NCI-H2171 treated with DMSO at 0.1 percent for 48 hours (cell line): ENCODE data around the gene AKT1.

Experiments
- DNase-seq: peaks from one replicate; lab custom pipeline; 2025; lab: John Stamatoyannopoulos, UW

AKT1 gene

DNA sequence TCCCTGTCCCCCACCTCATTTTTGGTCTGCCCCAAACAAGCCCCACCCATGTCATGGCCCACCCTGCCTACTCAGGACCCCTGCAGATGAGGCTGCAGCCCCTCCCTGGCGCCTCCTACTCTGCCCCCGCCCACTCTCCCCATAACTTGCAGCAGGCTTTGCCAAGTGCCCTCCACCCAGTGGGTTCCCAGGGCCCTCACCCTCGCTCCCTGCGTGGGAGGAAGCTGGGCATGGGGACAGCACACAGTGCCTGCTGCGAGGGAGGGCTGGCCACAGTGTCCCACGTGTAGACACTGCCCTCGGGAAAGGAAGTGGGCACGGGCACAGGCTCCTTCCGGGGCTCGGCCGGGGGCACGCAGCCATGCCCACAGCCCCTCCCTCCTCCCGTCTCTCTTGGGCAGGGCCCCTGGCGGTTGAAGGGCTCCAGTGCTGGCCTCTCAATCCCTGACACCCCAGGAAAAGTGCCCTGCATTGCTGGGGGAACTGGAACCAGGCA lies 9.4 kb downstream of the AKT1 start:
- DNase-seq = no peak

DNA sequence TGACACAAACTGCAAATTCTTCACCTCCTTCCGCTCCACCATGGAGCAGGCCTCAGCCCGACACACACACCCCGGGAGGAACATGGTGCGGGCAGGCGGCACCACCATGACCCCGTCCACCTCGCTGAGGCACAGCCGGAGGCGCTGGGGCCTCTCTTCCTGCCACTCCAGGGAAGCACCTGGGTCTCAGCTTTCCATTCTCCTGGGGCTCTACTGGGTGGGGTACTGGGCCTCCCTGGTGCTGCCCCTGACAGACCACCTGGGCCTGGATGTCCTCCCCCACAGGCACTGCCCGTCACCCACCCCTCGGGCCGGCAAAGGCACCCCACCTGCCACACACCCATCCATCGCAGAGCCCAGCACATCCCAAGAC lies 9.9 kb downstream of the AKT1 start:
- DNase-seq = no peak

DNA sequence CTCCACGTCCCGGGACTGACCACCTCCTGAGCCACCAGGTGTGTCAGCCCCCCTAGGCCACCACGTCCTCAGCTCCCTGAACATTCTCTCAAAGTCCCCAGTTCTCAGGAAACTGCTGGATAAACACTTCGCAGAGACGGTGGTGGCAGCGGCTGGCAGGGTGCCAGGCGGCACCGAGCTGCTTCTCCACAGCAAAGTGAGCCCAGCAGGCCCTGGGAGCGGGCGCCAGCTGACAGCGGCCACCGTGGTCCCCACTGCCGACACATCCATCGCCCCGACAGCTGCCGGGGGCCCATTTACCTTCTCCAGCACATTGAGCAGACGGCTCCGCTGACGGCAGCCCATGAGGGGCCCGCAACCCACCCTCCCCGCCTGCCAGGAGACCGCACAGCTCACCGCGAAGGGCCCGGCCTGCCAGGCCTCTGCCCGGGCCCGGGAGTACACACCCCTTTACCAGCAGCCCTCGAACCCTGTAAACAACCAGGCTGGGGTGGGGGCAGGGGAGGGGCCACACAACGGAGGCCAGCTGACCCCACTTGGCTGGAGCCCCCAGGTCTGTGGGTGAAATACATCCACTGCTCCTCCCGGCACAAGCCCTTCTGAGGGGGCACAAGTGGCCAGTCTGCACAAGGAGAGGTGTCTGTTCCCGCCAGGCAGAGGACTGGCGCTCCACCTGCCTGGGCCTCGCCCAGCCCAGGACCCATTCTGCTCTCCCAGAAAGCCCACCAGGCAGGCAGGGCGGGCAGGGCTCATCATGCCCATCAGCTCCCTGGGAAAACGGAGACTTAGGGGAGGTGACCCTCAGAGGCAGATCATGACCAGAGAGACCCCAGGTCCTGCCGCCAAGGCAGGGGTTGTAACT lies 10.5 kb downstream of the AKT1 start:
- peak; percentile 88 for DNase-seq

DNA sequence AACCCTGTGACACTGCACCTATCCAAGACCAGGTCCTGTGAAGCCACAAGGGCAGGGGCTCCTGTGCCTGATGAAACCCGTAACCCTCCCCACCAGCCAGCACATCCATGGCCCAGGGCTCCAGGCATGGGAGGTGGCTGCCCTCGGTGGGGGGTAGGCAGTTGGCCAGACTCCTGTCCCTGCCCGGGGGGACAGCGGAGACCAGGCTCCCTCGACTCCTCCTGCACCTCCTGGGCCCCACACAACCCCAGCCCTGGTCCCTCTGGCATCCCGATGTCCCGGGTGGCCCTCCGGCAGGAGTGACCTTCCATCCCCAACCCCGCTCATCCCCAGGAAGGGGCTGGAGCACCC lies 11.4 kb downstream of the AKT1 start:
- no peak for DNase-seq

DNA sequence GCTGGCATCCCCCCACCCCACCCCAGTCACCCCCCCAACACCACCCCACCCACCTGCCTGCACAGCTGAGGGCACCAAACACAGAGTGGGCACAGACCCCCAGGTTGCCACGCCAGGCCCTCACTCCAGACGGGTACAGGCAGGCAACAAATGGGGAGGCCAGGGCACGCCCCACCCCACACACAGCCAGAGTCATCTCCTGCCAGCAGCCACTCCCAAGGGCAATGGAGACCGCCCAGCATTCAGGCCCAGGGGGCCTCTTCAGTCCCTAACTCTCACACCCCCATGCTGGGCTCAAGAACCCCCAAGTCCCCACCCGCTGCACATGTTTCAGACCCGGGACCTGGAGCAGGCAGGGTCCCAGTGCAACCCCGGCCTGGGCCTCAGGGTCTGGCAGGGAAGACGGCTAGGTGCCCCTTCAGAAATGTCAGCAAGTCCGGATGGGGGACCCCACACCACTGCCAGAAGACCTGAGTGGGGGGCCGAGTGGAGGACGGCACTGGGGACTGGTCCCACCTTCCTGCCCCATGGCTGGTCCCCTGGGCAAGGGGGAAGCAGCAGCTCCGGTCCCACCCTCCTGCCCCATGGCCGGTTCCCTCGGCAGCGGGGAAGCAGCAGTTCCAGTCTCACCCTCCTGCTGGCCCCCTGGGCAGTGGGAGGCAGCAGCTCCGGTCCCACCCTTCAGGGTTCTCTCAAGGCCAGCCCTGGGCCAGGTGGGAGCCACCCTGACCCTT lies 11.9 kb downstream of the AKT1 start:
- DNase-seq = no peak

DNA sequence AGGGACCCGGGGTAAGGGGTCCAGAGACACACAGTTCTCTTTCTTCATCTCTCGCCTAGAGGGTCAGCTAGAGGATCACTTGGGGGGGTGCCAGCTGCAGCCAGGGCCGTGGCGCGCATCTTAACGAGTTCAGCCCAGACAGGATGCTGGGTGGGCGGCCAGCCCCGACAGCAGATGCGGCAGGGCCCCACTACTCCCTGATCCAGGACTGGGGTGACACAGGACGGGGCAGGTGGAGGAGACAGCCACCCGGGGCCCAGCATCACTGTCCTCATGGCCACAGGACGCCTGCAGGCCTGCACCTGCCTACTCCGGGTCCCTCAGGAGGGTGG lies 12.8 kb downstream of the AKT1 start:
- DNase-seq = no peak

DNA sequence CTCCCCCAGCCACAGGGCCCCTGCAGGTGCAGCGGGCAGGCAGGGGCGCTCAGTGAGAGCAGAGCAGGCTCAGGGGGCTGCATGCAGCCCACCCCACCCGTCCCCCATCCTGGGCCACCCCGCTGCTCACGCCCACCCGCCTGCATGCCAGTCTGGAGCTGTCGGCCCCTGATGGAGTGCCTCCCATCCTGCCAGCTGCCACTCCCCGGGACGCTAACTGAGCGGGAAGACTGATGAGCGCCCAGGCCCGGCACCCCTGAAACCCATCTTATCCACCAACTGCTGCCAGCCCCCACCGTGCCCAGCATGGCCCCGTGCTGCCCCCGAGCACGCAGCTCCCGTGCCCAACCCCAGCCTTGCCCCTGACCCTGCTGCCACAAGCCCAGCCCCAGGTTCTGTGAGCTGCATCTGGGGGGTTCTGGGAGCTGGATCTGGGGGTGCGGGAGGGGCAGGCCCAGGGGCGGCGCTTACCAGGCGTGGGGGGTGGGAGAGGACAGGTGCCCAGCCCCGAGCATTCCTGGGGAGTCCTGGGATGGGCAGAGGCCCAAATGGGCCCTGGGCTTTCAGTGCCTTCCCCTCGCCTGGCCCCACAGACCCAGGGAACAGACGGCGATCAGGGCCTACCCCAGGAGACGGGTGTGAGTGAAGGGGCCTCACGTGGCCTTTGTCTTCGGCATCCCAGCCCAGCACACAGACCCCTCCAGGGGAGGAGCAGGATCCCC lies 13.3 kb downstream of the AKT1 start:
- DNase-seq = peak; percentile 21

DNA sequence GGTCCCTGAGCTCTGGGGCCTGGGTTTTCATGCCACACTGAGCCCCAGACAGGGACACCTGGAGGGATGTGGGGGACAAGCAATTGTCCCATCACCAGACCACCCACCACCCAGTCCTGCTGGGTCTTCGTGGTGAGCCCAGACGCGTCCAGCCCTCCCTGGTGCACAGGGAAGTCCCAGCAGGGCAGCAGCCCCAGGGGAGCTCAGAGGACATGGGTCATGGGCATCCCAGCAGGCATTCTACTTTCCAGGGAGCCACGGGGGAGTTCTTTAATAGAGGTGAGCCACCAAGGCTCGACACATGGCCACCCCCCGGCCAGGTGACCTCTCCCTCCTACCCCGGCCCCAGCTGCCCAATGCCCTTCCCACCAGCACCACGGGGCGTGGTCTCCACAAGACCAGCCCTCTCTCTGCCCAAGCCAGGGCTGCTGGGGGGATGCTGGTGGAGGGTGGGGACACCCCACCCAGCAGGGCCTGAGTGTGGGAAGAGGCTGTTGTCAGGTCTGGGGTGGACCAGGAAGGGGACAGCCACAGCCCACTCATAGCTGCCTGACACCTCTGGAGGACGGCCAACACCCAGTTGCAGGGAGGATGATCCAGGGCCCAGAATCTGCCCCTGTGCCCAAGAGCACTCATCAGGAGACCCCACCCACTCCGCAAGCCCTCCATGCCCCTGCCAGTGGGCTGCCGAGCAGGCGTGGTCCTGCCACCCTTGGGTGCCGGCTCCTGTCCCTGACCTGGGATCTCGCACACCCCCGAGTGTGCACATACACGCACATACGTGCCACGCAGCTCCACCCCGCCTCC lies 14.1 kb downstream of the AKT1 start:
- DNase-seq = no peak

DNA sequence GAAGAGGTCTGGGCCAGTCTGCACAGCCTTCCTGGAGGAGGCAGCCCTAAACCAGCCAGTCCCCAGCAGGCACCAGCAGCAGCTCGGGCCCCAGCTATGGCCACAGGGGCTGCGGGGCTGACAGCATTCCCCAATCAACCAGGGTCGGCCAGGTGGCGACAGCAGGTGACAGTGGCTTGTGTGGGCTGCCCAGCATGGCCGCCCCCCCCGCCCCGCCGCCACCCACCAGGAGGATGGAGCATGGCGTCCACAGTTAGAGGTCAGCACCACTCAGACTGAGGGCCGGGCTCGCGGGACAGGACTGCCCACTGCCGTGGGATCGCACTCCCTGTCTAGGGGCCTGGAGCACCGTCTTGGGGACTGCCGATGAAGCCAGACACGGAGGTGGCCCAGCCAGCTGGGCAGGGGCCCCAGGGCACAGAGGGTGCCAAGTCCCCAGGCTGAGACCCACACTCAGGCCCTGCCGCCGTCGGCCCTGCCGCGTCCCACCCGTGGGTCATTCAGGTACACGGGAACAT lies 15.0 kb downstream of the AKT1 start:
- no peak for DNase-seq

DNA sequence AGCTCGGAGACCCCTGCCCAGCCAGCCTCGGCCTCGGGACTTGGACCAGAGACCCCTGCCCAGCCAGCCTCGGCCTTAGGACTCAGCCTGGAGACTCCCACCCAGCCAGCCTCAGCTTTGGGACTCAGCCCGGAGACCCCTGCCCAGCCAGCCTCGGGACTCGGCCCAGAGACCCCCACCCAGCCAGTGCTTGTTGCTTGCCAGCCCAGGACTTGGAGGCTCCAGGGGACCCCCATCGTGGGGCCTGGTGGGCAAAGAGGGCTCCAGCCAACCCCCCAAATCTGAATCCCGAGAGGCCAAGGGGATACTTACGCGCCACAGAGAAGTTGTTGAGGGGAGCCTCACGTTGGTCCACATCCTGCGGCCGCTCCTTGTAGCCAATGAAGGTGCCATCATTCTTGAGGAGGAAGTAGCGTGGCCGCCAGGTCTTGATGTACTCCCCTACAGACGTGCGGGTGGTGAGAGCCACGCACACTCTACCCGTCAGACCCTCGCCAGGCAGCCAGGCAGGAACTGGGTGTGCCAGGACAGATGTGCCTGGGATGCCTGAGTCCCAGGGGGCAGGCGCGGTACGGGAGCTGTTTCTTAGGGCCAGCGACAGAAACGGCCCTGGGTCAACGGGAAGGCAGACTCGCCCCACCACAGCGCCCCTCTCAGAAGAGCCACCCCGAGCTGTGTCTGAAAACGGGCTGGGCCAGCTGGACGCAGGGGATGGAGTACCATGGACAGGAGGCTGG lies 15.6 kb downstream of the AKT1 start:
- no peak for DNase-seq

DNA sequence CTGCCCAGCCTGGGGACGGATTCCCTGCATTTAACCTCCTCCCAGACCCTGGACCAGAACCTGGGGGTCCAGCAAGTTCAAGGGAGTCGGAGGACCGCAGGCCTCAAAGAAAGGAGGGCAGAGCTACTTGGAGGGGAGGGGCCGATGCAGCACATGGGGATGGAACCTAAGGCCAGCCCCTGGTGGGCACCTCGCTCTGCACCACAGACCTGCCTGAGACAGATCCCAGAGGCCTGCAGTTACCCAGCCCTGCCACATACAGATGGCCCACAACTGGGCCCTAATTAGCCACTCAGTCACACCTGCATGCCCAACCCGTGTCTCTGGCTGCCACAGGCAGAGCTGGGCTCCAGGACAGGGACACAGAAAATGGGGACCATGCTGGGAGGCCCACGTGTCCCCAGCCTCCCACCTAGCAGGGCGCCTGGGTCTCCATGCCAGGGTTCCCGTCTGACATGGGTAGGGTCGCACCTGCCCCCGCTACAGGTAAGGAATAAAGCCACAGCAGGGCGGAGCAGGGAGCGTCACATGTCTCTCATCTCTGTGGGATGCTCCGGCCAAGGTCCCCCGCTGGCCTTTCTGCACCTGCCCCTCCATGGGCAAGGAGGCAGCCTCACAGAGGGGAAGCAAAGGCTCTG lies 16.7 kb downstream of the AKT1 start:
- no peak for DNase-seq

DNA sequence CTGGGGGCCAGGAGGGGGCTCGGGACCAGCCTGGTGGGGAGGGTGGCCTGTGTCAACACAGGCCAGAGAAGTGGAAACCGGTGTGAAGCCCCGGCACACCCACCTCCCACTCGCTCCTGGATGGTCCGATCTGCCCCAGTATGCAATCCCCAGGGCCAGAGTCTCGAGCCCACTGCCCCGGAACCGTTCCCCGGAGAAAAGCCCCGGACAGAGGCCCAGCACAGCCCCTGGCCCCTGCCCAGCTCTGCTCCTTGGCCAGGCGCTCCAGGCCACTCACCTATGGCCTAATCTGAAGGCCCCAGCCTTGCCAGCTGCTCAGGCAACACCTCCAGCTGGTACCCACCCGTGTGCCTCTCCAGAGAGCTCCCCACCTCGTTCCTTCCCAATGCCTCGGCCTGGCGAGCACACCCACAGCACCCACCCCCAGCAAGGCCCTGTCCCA lies 17.7 kb downstream of the AKT1 start:
- no peak for DNase-seq

DNA sequence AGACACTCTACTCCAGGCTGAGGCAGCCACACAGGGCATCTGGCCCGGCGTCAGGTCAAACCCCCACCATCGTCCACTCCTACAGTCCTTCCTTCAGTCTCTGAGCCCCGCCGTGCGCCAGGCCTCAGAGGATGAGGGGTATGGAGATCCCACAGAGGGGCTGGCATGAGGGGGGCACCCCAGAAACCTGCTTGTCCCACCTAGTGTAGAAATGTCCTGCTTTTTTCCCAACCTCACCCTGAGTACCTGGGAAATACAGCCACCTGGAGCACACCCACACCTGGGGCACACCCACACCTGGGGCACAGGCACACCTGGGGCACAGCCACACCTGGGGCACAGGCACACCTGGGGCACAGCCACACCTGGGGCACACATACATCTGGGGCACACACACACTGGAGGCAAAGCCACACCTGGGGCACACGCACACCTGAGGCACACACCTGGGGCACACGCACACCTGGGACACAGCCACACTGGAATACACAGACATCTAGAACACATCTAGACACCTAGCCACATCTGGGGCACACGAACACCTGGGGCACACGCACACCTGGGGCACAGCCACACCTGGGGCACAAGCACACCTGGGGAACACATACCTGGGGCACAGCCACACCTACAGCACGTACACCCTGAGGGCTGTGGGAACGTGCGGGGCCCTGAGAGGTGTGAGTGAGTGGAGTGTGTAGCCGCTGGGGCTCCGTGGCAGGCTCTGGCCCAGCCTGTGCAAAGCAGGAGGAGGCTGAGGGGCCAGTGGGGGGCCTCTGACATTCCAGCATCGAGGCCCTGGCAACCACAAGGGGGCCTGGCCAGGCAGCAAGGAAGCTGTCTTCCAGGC lies 18.4 kb downstream of the AKT1 start:
- DNase-seq = no peak

DNA sequence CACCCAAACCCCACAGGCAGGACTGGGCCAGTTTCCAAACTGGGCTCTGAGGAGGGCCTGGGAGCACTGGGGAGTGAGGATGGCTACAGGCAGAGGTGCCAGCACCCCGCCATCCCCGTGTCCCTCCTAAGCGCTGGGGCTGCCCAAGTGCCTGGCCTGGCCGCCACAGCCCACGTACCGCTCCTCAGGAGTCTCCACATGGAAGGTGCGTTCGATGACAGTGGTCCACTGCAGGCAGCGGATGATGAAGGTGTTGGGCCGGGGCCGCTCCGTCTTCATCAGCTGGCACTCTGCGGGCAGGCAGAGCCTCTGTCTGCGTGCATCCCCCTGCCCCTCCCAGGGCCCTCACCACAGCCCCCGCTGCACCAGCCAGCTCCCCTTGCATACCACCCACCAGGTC lies 19.1 kb downstream of the AKT1 start:
- DNase-seq = no peak

DNA sequence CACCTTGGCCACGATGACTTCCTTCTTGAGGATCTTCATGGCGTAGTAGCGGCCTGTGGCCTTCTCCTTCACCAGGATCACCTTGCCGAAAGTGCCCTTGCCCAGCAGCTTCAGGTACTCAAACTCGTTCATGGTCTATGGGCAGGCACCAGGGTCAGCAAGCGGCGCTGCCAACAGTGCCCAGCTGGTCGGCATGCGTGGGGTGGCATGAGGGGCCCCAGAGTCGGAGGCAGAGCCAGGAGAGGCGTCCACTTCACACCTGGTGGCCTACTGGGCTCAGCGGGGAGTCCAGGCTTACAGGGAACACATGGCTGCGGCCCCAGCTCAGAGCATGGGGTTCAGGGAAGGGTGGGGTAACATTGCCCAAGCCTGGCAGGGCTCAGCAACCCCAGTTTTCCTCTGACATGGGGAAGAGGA lies 20.5 kb downstream of the AKT1 start:
- DNase-seq = no peak

DNA sequence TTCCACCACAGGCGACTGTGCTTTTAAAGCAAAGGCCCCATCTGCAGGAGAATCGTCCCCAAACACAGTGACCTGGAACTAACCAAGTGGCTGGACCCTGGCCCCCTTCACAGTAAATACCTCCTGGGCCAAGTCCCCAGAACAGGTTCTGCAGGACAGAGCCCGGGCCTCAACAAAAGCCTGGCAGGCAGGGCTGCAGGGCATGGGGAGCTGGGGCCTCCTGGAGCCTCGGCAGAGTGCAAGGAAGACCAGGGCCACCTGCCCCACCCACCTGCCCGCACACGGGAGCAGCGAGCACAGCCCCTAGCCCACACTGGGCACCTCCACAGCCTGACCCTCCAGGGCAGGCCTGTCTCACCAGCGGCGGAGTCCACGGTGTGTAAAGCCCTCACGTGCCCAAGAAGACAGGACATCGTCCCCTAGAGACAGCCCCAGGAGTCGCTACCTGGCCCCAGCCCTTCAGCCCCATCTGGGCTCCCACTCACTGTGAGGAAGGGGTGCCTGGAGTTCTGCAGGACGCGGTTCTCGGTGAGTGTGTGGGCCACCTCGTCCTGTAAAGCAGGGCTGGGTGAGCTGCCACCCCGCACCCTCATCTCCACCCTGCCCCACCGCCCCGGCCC lies 21.0 kb downstream of the AKT1 start:
- DNase-seq = no peak

DNA sequence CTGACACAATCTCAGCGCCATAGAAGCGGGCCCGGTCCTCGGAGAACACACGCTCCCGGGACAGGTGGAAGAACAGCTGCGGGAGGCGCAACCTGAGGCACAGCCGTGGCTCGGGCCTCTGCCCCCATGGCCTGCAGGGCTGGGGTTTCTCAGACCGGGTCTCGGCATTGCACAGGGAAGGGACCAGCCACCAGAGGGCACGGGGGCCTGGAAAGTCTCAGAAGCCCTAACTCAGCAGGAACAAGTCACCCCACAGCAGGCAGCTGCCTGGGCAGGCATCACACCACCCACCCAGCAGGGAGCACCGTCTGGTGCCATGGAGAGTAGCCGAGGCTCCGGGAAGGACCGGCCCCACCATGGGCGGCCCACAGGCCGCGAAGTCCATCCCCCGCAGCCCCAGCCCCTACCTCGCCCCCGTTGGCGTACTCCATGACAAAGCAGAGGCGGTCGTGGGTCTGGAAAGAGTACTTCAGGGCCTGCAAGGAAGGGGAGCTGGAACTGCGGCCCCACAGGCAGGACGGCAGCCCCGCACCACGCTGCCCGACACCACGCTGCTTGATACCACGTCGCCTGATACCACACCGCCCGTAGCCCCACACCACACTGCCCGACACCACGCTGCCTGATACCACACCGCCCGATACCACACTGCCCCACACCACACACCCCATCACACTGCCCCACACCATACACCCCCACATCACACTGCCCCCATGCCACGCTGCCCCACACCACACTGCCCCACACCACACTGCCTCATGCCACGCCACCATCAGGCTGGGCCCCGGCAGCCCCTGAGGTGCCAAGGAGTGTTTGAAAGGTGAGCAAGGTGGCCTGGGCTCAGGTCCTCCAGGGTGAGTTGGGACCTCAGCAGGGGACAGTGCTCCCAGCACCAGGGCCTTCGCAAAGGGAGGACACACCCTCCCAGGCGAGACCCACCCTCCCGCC lies 21.8 kb downstream of the AKT1 start:
- peak; percentile 32 for DNase-seq
